Prostate gland (tissue), 1 donor: ENCODE data around the gene DMGDH.

ENCODE experiments used
- POLR2A ChIP-seq: fragments of 450-650 bp; IDR thresholded peaks from one replicate; pipeline ENCODE4 v1.6.1; 2016; ENCODE audit warnings: antibody characterized with exemption, mild to moderate bottlenecking
- POLR2AphosphoS5 ChIP-seq: sonication (generic); formaldehyde crosslinking; IDR thresholded peaks from one replicate; pipeline ENCODE4 v1.6.1; 2017; ENCODE audit warnings: antibody characterized with exemption

- TF ChIP-seq POLR2AphosphoS5 = no peak
- no peak for TF ChIP-seq POLR2A
Measured at GRCh38 chr5:79081779-79082178, 12.3 kb upstream of the DMGDH start.
